HFFc6 (cell line): ENCODE measurements around the gene ST3GAL3. TPM values are rescaled to one million over a fixed set of nuclear protein-coding genes. Genes with fewer than 3 reads are reported as not detected.

Experiments
- DNase-seq: peaks from one replicate; pipeline ENCODE4 v3.0.0-alpha.2; 2018
- H3K27ac Mint-ChIP-seq: 2 replicates; pipeline ENCODE4 v1.8.0; 2020; ENCODE audit warnings: mild to moderate bottlenecking, mixed read lengths
- H3K27me3 Mint-ChIP-seq: 2 replicates; pipeline ENCODE4 v1.8.0; 2021; ENCODE audit warnings: mild to moderate bottlenecking, moderate library complexity, mixed read lengths; ENCODE audit not compliant: insufficient read depth
- H3K36me3 Mint-ChIP-seq: 2 replicates; pipeline ENCODE4 v1.8.0; 2021; ENCODE audit warnings: low read depth, mixed read lengths
- H3K4me1 Mint-ChIP-seq: 2 replicates; pipeline ENCODE4 v1.8.0; 2020; ENCODE audit warnings: low read depth, mixed read lengths
- H3K4me3 Mint-ChIP-seq: 2 replicates; pipeline ENCODE4 v1.8.0; 2020; ENCODE audit warnings: mild to moderate bottlenecking, moderate library complexity, mixed read lengths
- H3K9me3 Mint-ChIP-seq: 2 replicates; pipeline ENCODE4 v1.8.0; 2020; ENCODE audit warnings: mild to moderate bottlenecking, mixed read lengths
- CTCF ChIP-seq: fragments of 200-600 bp; sonication (generic); IDR thresholded peaks from 2 replicates; pipeline ENCODE4 v1.5.0; 2021; ENCODE audit warnings: antibody characterized with exemption, mild to moderate bottlenecking
- total RNA-seq, 6 experiments: library from RNA; stranded (reverse); fragmentation: NEBNext Ultra II Directional; extraction: Animal tissue kit (Norgen Biotek cat#: 25700); gene quantifications; 2 replicates in 1 of 6; 3 replicates in 5 of 6; pipeline ENCODE4 v1.2.3, GENCODE V29; 2021

ST3GAL3 gene
- total RNA-seq, 6 experiments from 2014 or later: 15.2 to 22.3 (median 18.0) TPM

GRCh38 chr1:43743206-43743605 lies 35.9 kb downstream of the ST3GAL3 start:
- H3K27me3 Mint-ChIP-seq: no peaks in the 10 kb centered on the region

GRCh38 chr1:43747736-43748135 lies 40.4 kb downstream of the ST3GAL3 start:
- H3K36me3 Mint-ChIP-seq: peaks cover 23% of the 10 kb centered on the region
- H3K4me1 Mint-ChIP-seq: no peaks in the 10 kb centered on the region
- H3K9me3 Mint-ChIP-seq: no peaks in the 10 kb centered on the region

More at GRCh38 chr1:43743206-43743605, 35.9 kb downstream of the ST3GAL3 start:
- peaks cover 11% of the 10 kb centered on the region for H3K36me3 Mint-ChIP-seq
- no peak for DNase-seq
- H3K4me3 Mint-ChIP-seq: no peak overlapping the region
- no peaks in the 10 kb centered on the region for H3K4me1 Mint-ChIP-seq
- no peak overlapping the region for H3K27ac Mint-ChIP-seq
- H3K9me3 Mint-ChIP-seq: no peaks in the 10 kb centered on the region
- TF ChIP-seq CTCF: no peak

DNA sequence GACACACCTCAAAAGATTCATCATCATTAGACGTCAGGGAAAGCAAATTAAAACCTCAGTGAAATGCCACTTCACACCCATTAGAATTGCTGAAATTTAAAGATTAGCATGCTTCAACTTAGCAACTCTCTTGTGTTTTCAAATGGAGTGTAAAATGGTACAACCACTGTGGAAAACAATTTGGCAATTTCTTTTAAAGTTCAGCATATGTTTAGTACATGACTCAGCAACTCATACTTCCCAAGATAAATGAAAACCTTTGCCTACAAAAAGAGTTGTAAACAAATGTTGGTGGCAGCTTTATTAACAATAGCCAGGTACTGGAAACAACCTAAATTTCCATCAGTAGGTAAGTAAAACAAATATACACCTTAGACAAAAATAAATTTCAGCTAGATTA lies 42.7 kb downstream of the ST3GAL3 start:
- no peak for TF ChIP-seq CTCF
- H3K36me3 Mint-ChIP-seq: peaks cover 19% of the 10 kb centered on the region
- DNase-seq: no peak
- no peaks in the 10 kb centered on the region for H3K27me3 Mint-ChIP-seq
- H3K9me3 Mint-ChIP-seq: no peaks in the 10 kb centered on the region
- no peak overlapping the region for H3K4me3 Mint-ChIP-seq
- no peaks in the 10 kb centered on the region for H3K4me1 Mint-ChIP-seq
- no peak overlapping the region for H3K27ac Mint-ChIP-seq

More at GRCh38 chr1:43747736-43748135, 40.4 kb downstream of the ST3GAL3 start:
- no peaks in the 10 kb centered on the region for H3K27me3 Mint-ChIP-seq
- no peak for TF ChIP-seq CTCF
- no peak overlapping the region for H3K4me3 Mint-ChIP-seq
- no peak overlapping the region for H3K27ac Mint-ChIP-seq
- DNase-seq: no peak

DNA sequence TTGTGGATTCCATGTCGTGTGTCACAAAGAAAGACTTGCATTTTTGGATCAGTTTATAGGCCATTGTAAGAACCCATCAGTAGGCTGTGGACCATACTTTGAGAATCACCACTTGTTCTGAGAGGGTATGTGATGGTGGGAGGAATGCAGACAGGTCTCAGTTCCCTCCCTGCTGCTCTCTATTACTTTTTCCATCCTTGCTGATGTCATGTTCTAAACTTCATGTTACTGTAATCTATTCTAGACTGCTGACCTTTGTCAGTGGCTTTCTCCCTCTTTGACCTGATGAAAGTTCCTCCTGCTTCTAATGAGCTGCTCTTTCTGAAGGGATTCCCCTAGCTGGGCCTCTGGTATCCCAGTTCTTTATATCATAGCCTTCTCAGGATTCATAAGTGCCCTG lies 46.1 kb downstream of the ST3GAL3 start:
- Mint-ChIP-seq H3K27ac (no peak overlapping the region), H3K4me3 (no peak overlapping the region), H3K4me1 (no peaks in the 10 kb centered on the region), H3K27me3 (peaks cover 2% of the 10 kb centered on the region; the same call in 1 of the 2 replicates), H3K36me3 (peaks cover 12% of the 10 kb centered on the region; the same call in 1 of the 2 replicates), H3K9me3 (no peaks in the 10 kb centered on the region)
- TF ChIP-seq CTCF: no peak
- no peak for DNase-seq

DNA sequence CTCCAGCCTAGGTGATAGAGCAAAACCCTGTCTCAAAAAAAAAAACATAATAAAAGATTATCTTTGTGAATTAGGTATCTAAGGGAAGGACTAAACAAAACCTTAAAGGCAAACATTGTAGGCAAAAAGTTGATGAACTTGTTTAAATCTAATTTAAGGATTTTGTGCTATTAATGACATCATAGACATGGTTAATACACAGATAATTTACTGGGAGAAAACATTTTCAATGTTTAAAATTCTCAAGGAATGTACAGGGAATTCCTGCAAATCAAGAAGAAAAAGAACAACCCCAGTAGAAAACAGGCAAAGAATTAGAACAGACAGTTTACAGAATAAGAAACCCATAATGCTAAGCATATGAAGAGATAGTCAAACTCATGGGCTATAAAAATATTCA lies 47.6 kb downstream of the ST3GAL3 start:
- Mint-ChIP-seq H3K9me3 (no peaks in the 10 kb centered on the region), H3K36me3 (0 out of 2 replicates have a peak, but pooled peaks cover 2% of the 10 kb centered on the region), H3K4me3 (no peak overlapping the region), H3K27me3 (peaks cover 2% of the 10 kb centered on the region; the same call in 1 of the 2 replicates), H3K4me1 (no peaks in the 10 kb centered on the region), H3K27ac (no peak overlapping the region)
- DNase-seq: no peak
- TF ChIP-seq CTCF: no peak
